ENCODE data around the gene SCARF1.

The SCARF1 gene

DNA sequence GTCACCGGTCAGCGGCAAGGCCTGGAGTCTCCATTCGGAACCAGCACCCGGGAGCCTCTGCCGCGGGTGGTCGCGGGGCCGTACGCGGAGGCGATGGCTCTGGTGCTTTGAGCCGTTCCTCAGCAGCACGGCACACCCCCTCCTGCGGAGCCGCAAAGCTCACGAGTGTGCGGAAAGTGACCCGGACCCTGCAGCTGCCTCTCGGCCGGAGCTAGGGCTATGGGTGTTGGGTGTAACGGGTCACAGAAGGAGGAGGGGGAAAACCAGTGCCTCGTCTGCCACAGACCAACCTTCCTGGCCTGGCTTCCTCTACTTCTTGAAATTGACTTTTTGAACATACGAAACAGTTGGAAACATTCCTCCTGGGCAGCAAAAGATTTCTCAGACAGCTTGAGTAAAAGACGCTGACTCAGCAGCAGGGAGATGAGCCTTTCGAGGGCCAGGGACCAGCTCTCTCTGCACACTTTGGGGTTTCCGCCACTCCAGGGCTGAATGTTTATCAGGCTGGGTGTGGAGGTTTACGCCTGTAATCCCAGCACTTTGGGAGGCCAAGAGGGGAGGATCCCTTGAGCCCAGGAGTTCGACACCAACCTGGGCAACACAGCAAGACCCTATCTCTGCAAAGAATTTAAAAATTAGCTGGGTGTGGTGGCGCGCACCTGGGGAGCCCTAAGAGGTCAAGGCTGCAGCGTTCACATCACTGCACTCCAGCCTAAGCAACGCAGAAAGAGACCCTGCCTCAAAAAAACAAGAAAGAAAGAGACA is 56.5 kb downstream of the SCARF1 start:
- in situ Hi-C loops (cut with HindIII; ENCODE audit: low sequenced_read_pairs) = no loop called here
- no peak for TF ChIP-seq CTCF (IDR thresholded peaks at IDR 0.05; ENCODE audit: low read depth, low read length)
- peak; percentile 20 for DNase-seq (ENCODE audit: low read depth, low spot score)
- H3K4me3 ChIP-seq (ENCODE audit: low read depth, low read length) = no peak overlapping the region

- H3K4me3 ChIP-seq (ENCODE audit: low read depth, low read length) = no peak overlapping the region
- no peak for DNase-seq (ENCODE audit: low read depth, low spot score)
- no peak for TF ChIP-seq CTCF (IDR thresholded peaks at IDR 0.05; ENCODE audit: low read depth, low read length)
- in situ Hi-C loops (cut with HindIII; ENCODE audit: low sequenced_read_pairs) = no loop called here
Observed at GRCh38 chr17:1584167-1584566, 61.4 kb downstream of the SCARF1 start.

Measured in astrocyte of the spinal cord (primary cell).